Body of pancreas (tissue), 4 donors: Measurements from ENCODE around the gene ATP5PO.

Experiments
- POLR2A ChIP-seq, 3 donors: fragments of 450-650 bp; IDR thresholded peaks; one replicate each; pipeline ENCODE4 v1.6.1; 2016; ENCODE audit warnings: antibody characterized with exemption in 3 of 3, mild to moderate bottlenecking in 2 of 3
- TF ChIP-seq, protein P1 (sequence below), 7 experiments: fragments of 450-650 bp in 4 of 7; fragments of 200-600 bp in 3 of 7; sonication (generic) in 3 of 7; IDR thresholded peaks; one replicate each; pipeline ENCODE4 v1.5.1; 2016 to 2019; ENCODE audit warnings: antibody characterized with exemption in 7 of 7

- no peak for TF ChIP-seq POLR2A (IDR thresholded peaks at IDR 0.05)
- TF ChIP-seq, protein P1, sequence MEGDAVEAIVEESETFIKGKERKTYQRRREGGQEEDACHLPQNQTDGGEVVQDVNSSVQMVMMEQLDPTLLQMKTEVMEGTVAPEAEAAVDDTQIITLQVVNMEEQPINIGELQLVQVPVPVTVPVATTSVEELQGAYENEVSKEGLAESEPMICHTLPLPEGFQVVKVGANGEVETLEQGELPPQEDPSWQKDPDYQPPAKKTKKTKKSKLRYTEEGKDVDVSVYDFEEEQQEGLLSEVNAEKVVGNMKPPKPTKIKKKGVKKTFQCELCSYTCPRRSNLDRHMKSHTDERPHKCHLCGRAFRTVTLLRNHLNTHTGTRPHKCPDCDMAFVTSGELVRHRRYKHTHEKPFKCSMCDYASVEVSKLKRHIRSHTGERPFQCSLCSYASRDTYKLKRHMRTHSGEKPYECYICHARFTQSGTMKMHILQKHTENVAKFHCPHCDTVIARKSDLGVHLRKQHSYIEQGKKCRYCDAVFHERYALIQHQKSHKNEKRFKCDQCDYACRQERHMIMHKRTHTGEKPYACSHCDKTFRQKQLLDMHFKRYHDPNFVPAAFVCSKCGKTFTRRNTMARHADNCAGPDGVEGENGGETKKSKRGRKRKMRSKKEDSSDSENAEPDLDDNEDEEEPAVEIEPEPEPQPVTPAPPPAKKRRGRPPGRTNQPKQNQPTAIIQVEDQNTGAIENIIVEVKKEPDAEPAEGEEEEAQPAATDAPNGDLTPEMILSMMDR (IDR thresholded peaks at IDR 0.05), result no peak
These were observed 25.3 kb upstream of the ATP5PO start for GRCh38 chr21:33940881-33941245.
